UCSD-AML1 (cell line): ENCODE results near the gene CLMN.

Experiments used
- DNase-seq: peaks from one replicate; lab custom pipeline; 2025; ENCODE audit not compliant: unreplicated experiment; lab: John Stamatoyannopoulos, UW

Gene CLMN

GRCh38 chr14:95322651-95323050 lies 2.9 kb upstream of the CLMN start:
- no peak for DNase-seq

GRCh38 chr14:95321693-95322455 lies 2.2 kb upstream of the CLMN start:
- DNase-seq, result no peak

DNA sequence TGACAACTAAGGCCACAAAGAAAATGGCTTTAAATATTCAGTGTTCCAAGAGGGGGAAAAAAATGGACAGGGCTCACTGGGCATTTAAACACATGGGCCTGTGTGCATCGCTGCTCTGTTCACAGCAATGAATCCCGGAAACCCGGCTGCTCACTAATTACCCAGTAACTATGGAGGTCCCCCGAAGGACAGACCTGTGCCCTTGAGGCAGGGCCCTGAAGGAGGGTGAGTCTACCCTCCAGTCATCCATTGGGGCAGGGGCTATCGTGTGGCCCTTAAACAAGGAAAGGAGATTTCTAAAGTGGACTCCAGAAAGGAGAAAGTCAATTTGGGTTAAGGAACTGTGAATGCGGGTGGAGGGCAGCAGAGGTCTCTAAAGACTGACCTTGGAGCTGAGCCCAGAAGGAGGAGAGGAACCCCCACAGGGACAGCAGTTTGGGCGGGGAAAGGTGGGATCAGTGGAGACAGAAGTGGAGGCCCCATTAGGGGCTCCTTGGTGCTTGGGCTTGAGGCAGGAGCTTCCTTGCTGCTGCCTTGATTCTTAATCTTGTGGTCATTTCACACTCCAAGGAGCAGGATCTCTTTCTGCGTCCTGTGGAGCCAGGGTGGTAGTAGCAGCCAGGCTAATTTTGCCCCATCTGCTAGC lies 1.4 kb upstream of the CLMN start:
- DNase-seq, result no peak

- DNase-seq, result no peak
Measured at GRCh38 chr14:95320078-95320895, 579 bp upstream of the CLMN start.

GRCh38 chr14:95318399-95319311 lies 1.1 kb downstream of the CLMN start:
- DNase-seq, result no peak

DNA sequence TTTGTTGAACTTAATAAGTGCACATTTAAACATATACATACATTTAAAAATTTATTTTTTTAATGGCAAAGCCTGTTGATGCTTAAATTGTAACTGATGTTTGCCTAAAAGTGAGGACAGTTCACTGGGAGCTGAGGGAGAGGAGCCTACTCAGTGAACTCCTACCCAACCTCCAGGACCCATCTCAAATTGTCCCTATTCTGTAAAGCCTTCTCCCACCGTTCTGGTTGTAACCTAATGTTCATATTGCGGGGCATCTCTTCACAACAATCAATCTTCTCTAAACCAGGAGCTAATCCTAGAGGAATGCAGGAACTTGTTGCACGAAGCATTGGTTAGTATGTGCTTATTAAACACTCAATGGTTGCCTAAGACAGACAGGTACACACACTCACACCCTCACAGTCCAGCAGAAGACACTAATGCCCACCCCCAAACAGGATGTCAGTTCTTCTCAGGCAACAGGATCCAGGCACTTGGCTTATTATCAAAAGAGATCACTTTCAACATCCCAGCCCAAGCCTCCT lies 1.8 kb downstream of the CLMN start:
- DNase-seq, result no peak

GRCh38 chr14:95316821-95317220 lies 2.9 kb downstream of the CLMN start:
- DNase-seq, result no peak

- DNase-seq, result no peak
Measured at GRCh38 chr14:95315579-95315978, 4.1 kb downstream of the CLMN start.

DNA sequence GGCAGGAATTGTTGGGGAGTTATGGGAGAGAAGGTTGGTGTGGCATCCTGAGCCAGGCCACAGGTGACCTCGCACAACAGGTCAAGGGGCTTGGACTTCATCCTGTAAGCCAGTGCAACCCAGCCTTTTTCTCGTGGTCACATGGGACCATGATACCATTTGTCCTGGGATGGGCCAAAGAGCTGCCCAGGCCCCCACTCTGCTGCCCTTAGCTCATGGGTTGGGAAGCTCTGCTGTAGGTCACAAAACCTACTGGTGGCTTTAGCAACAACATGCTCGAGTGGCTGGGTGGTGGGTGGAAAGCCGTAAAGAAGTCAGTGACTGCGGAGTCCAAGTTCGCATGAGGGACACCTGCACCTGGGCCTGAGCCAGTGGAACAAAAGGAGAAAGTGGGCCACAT lies 4.6 kb downstream of the CLMN start:
- no peak for DNase-seq

GRCh38 chr14:95314609-95315008 lies 5.1 kb downstream of the CLMN start:
- DNase-seq, result no peak

- DNase-seq, result no peak
Measured at GRCh38 chr14:95313707-95314106, 6.0 kb downstream of the CLMN start.

- DNase-seq, result no peak
Measured at GRCh38 chr14:95313190-95313589, 6.5 kb downstream of the CLMN start.

- no peak for DNase-seq
Measured at GRCh38 chr14:95312311-95312710, 7.4 kb downstream of the CLMN start.

DNA sequence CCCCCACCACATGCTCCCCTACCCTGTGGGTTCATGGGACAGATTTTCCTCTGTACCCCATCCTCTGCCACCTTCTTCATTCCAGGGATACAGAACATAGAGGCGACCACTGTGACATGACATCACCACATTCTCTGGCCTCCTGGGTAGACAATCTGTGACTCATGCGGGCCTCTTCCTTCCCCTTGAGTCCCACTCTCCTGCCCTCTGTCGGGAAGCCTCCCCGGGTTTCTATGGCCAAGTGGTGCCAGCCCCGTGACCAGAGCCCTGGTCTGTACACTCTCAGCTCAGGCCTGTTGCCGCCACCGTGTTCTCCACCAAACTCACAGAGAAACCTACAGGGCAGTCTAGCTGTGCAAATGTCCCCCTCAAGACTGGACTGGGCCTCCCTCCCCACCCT lies 8.0 kb downstream of the CLMN start:
- DNase-seq, result no peak

DNA sequence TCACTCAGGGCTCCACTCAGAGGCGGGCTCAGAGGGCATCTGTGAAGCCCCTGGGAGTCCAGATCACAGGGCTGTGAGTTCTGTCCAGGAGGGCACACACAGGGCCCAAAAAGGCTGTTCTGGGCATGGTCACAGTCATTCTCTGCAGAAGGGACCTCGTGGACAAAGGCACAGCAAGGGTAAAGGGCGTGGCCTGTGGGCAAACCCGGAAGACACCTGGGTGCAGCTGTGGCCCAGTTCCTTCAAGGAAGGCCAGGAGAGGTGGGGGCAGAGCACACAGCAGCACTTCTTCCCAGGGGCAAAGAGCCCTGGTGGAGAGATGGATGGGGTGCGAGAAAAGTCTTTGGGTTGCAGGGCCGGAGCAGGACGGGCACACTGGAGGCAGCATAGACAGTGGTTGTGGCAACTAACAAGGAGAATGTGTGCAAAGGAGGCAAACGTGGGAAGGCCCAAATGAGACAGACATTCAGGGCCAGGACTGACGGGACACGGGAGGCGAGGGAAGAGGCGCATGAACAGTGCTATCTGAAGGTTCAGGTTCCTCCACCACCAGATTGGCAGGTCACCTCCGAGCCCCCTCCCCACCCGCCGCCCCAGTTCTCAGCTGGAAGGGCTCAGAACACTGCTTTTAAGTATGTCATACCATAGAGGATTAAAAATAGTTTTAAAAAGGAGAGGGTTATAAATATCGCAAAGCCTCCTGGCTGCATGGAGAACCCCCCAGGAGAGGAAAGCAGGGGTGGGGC lies 8.9 kb downstream of the CLMN start:
- DNase-seq, result no peak

- DNase-seq, result no peak
Measured at GRCh38 chr14:95309261-95310051, 10.3 kb downstream of the CLMN start.

DNA sequence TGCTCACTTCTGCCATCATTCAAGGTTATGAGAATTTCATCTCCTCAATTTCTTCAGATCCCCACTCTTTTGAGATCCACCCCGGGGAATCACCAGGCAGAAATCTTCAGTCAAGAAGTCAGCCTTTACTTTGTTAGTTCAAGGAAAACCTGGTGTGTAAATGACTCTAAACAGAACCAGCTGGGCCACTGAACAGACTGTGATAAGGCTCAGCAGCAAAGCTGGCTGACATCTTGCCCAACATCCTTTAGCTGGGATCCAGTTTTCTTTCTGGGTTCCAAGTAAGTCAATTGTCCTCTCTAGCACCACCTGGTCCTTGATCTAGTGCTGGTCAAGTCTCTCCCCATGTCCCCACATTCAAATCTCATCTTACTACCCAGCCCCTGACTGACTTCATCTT lies 11.6 kb downstream of the CLMN start:
- no peak for DNase-seq

DNA sequence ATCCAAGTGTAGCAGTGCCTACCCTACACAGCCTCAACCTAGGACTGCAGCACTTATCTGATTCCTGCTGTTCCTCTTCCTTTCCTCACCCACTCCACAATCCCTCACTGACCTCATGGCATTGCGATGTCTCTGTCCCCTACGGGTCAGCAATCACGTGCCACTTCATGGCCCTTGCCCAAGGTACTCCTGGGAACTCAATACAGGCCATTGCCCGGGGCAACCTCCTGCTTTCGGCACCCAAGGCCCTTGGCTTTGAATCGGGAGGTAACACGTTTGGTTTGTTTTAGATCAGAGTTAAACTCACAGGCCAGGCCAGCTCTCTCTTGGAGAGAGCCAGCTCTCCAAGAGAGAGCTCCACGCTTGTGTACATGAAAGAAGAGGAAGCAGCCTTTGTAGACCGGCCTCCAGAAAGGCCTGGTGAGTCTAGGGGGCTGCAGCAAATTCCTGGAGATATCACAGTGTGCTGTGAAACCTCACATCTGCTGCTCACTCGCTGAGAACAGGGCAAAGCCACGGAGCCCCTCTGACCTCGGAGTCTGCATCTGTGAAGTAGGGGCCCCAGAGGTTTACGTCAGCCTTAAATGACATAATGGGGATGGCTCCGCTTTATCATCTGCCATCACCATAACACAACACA lies 12.2 kb downstream of the CLMN start:
- no peak for DNase-seq

GRCh38 chr14:95305940-95306339 lies 13.8 kb downstream of the CLMN start:
- no peak for DNase-seq
